Peyer's patch (tissue), 4 donors: ENCODE measurements around the gene TRIP10. TPM values are rescaled to one million over a fixed set of nuclear protein-coding genes. Genes with fewer than 3 reads are reported as not detected.

Source experiments
- DNase-seq, 3 donors: peaks; one replicate each; pipeline ENCODE4 v3.0.0-alpha.2; 2017 to 2019
- H3K27ac ChIP-seq, 4 donors: fragments of 200-600 bp; sonication (generic); one replicate each; pipeline ENCODE4 v1.5.1; 2016 to 2019
- H3K27me3 ChIP-seq, 2 donors: fragments of 200-600 bp; sonication (generic); one replicate each; pipeline ENCODE4 v1.5.1; 2019
- H3K36me3 ChIP-seq, 3 donors: fragments of 200-600 bp; sonication (generic); one replicate each; pipeline ENCODE4 v1.5.1; 2016 to 2019
- H3K4me1 ChIP-seq, 4 donors: fragments of 200-600 bp; sonication (generic); one replicate each; pipeline ENCODE4 v1.5.1; 2016 to 2019
- H3K4me3 ChIP-seq, 4 donors: fragments of 200-600 bp; sonication (generic); 1 replicate in 3 of 4; 2 replicates in 1 of 4; pipeline ENCODE4 v1.5.1; 2016 to 2019; ENCODE audit warnings: mild to moderate bottlenecking in 1 of 4
- H3K9me3 ChIP-seq, 4 donors: fragments of 200-600 bp; sonication (generic); one replicate each; pipeline ENCODE4 v1.5.1; 2016 to 2019; ENCODE audit warnings: mild to moderate bottlenecking in 1 of 4
- POLR2A ChIP-seq, 2 donors: fragments of 450-650 bp; IDR thresholded peaks; one replicate each; pipeline ENCODE4 v1.5.1; 2017; ENCODE audit warnings: antibody characterized with exemption in 2 of 2, mild to moderate bottlenecking in 2 of 2, moderate library complexity in 2 of 2
- total RNA-seq, 4 donors: library from RNA; depleted of rRNA; stranded (reverse); fragments of >200 nt; gene quantifications; one replicate each; pipeline ENCODE4 v1.1.0, GENCODE V29; 2016
- TF ChIP-seq, protein P1 (sequence below), 6 experiments: fragments of 450-650 bp in 4 of 6; fragments of 200-600 bp in 2 of 6; sonication (generic) in 1 of 6; IDR thresholded peaks; one replicate each; pipeline ENCODE4 v1.5.1; 2017 to 2019; ENCODE audit warnings: antibody characterized with exemption in 6 of 6, mild to moderate bottlenecking in 3 of 6, moderate library complexity in 1 of 6

The TRIP10 gene
- total RNA-seq, 4 donors from 2014 or later = 30.1 to 314 (median 81.5) TPM

DNA sequence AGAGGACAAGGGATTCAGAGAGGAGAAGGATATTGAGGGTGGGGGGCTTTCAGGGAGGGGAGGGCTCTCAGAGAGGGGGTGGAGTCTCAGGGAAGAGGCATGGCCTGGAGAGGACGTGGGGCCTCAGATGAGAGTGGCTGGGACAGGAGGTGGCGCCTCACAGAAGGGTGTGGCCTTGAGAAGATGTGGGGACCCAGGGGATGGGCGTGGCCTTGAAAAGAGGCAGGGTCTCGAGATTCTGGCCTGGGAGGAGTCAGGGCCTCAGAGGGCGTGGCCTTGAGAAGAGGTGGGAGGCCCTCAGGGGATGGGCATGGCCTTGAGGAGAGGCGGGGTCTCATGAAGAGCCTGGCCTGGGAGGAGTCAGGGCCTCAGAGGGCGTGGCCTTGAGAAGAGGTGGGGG, 45.8 kb upstream of the TRIP10 start:
- TF ChIP-seq, protein P1, sequence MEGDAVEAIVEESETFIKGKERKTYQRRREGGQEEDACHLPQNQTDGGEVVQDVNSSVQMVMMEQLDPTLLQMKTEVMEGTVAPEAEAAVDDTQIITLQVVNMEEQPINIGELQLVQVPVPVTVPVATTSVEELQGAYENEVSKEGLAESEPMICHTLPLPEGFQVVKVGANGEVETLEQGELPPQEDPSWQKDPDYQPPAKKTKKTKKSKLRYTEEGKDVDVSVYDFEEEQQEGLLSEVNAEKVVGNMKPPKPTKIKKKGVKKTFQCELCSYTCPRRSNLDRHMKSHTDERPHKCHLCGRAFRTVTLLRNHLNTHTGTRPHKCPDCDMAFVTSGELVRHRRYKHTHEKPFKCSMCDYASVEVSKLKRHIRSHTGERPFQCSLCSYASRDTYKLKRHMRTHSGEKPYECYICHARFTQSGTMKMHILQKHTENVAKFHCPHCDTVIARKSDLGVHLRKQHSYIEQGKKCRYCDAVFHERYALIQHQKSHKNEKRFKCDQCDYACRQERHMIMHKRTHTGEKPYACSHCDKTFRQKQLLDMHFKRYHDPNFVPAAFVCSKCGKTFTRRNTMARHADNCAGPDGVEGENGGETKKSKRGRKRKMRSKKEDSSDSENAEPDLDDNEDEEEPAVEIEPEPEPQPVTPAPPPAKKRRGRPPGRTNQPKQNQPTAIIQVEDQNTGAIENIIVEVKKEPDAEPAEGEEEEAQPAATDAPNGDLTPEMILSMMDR (IDR thresholded peaks at IDR 0.05) = no peak
- TF ChIP-seq POLR2A (IDR thresholded peaks at IDR 0.05) = no peak
- H3K27me3 ChIP-seq = no peaks in the 10 kb centered on the region
- no peaks in the 10 kb centered on the region for H3K9me3 ChIP-seq
- H3K4me3 ChIP-seq = no peak overlapping the region
- H3K27ac ChIP-seq = no peak overlapping the region
- H3K36me3 ChIP-seq = no peaks in the 10 kb centered on the region
- H3K4me1 ChIP-seq = no peaks in the 10 kb centered on the region
- no peak for DNase-seq

DNA sequence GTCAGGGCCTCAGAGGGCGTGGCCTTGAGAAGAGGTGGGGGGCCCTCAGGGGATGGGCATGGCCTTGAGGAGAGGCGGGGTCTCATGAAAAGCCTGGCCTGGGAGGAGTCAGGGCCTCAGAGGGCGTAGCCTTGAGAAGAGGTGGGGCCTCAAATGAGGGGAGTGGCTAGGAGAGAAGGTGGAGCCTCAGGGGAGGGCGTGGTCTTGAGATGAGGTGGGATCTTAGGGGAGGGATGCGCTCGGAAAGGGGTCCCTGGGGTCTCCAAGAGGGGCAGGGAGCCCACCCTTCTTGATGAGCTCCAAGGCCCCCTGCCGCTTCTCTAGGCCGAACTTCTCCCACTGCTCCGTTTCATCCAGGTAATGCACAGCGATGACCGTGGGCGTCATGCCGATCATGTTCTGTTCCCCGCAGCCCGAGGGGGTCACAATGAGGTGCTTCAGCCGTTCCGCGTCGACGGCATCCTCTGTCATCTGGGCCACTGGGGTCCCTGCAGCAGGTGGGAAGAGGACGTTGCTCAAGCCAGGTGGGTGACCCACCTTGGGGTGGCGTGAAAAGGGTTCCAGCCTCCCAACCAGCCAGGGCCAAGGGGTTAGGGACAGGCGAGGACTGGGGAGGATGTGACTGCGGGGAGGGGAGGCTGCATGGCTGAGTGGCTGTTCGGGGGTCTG, 45.2 kb upstream of the TRIP10 start:
- no peaks in the 10 kb centered on the region for H3K36me3 ChIP-seq
- no peaks in the 10 kb centered on the region for H3K4me1 ChIP-seq
- H3K27me3 ChIP-seq = no peaks in the 10 kb centered on the region
- TF ChIP-seq, protein P1 (IDR thresholded peaks at IDR 0.05) = no peak
- no peak for TF ChIP-seq POLR2A (IDR thresholded peaks at IDR 0.05)
- no peaks in the 10 kb centered on the region for H3K9me3 ChIP-seq
- H3K27ac ChIP-seq = no peak overlapping the region
- no peak for DNase-seq
- no peak overlapping the region for H3K4me3 ChIP-seq

DNA sequence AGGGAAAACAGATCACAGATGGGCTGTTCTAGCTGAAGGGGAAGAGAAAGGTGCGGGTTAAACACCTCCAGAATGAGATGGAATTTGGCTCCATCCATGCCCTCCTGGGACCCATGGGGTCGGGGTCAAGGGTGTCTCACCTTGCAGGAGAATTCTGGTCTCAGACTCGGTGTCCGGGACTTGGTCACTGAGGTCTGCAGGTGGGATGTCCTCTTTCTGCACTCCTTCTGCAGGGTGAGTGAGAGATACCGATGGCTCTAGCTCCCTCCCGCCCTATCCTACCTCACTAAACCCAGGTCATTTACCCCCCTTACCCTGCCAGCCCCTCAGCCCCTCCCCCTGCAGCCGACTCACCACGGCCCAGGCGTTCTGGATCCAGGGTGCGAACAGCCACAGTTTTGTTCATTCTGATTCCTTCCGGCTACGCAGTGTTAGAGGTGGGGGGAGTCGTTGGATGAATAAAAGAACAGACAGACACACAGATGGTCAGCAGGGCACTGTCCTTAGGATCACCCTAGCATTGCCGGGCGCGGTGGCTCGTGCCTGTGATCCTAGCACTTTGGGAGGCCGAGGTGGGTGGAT, 43.1 kb upstream of the TRIP10 start:
- no peak overlapping the region for H3K4me3 ChIP-seq
- TF ChIP-seq, protein P1 (IDR thresholded peaks at IDR 0.05) = no peak
- no peak for TF ChIP-seq POLR2A (IDR thresholded peaks at IDR 0.05)
- H3K9me3 ChIP-seq = no peaks in the 10 kb centered on the region
- no peaks in the 10 kb centered on the region for H3K36me3 ChIP-seq
- H3K4me1 ChIP-seq = no peaks in the 10 kb centered on the region
- no peaks in the 10 kb centered on the region for H3K27me3 ChIP-seq
- DNase-seq = no peak
- H3K27ac ChIP-seq = no peak overlapping the region

DNA sequence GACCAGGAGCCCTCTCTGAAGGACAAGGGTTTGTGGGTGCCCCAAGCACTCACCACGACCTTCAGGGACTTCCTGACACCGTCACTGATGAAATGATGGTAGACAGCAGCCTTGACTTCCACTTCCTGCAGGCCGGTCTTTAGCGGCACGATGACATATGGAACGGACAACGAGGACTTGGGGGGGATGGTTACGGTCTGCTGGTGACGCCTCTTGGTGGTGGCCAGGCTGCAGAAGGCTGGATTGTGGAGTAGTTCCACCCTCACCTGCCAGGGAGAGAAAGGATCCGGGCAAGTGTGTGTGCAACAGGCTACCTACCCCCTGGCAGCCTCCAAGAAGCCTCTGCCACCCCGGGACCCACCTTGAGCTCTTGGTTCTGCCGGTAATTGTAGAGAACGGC, 42.2 kb upstream of the TRIP10 start:
- no peaks in the 10 kb centered on the region for H3K27me3 ChIP-seq
- no peak for TF ChIP-seq POLR2A (IDR thresholded peaks at IDR 0.05)
- TF ChIP-seq, protein P1 (IDR thresholded peaks at IDR 0.05) = no peak
- H3K9me3 ChIP-seq = no peaks in the 10 kb centered on the region
- H3K27ac ChIP-seq = no peak overlapping the region
- H3K4me3 ChIP-seq = no peak overlapping the region
- H3K4me1 ChIP-seq = no peaks in the 10 kb centered on the region
- no peaks in the 10 kb centered on the region for H3K36me3 ChIP-seq
- DNase-seq = no peak

DNA sequence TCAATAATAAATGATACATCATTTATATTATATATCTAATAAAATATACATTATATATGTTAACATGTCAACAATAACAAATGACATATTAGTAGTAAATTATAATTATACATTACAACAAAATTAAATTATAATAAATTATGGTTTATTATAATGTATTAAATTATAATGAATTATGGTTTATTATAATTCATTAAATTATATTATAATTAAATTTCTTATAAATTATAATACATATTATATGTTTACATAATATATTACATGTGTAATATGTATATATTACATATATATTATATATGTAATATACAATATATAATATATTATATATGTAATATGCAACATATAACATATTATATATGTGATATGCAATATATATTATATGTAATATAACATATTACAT, 39.5 kb upstream of the TRIP10 start:
- Histone ChIP-seq H3K27ac (no peak overlapping the region), H3K27me3 (no peaks in the 10 kb centered on the region), H3K4me3 (no peak overlapping the region), H3K9me3 (no peaks in the 10 kb centered on the region), H3K4me1 (no peaks in the 10 kb centered on the region), H3K36me3 (no peaks in the 10 kb centered on the region)
- DNase-seq = no peak
- TF ChIP-seq POLR2A (IDR thresholded peaks at IDR 0.05) = no peak
- TF ChIP-seq, protein P1 (IDR thresholded peaks at IDR 0.05) = no peak
